OCI-LY1 (cell line): ENCODE results near the gene DNAH9.

Source experiments
- CTCF ChIP-seq: fragments of 200-600 bp; sonication (generic), shearing (Covaris generic); IDR thresholded peaks from 2 replicates; pipeline ENCODE4 v1.5.1; 2017; ENCODE audit warnings: mild to moderate bottlenecking, antibody characterized with exemption, low read length, moderate library complexity, mixed read lengths
- EZH2 ChIP-seq: fragments of 200-600 bp; sonication (generic), shearing (Covaris generic); IDR thresholded peaks from 2 replicates; pipeline ENCODE4 v1.8.0; 2017; ENCODE audit warnings: borderline replicate concordance, mixed run types, mild to moderate bottlenecking, antibody characterized with exemption, low read length, moderate library complexity, mixed read lengths

- TF ChIP-seq CTCF: no peak
- no peak for TF ChIP-seq EZH2
Observed at GRCh38 chr17:11738151-11738550, 139.9 kb downstream of the DNAH9 start.
